T-helper 17 cell (primary cell): Measurements from ENCODE around the gene TLE4. TPM values are rescaled to one million over a fixed set of nuclear protein-coding genes. Genes with fewer than 3 reads are reported as not detected.

ENCODE experiments used
- ATAC-seq: fragments of 150-1000 bp; cut with Tn5 transposase; 2 replicates; pipeline ENCODE4 v1.10.0; 2021; ENCODE audit warnings: mild to moderate bottlenecking, moderate library complexity
- DNase-seq, 3 donors: peaks; one replicate each; pipeline versions ENCODE4 v3.0.0 to v3.0.0-alpha.2; 2020 to 2021
- H3K9me3 ChIP-seq: one replicate; pipeline ENCODE4 v1.7.0; 2013; ENCODE audit warnings: low read length, mild to moderate bottlenecking; ENCODE audit not compliant: control insufficient read depth, poor library complexity, severe bottlenecking
- H3K27ac Mint-ChIP-seq: one replicate; pipeline ENCODE4 v1.8.0; 2022; ENCODE audit warnings: mild to moderate bottlenecking, moderate library complexity, mixed read lengths
- H3K27me3 Mint-ChIP-seq: one replicate; pipeline ENCODE4 v1.8.0; 2022; ENCODE audit warnings: mixed read lengths
- H3K36me3 Mint-ChIP-seq: one replicate; pipeline ENCODE4 v1.8.0; 2022; ENCODE audit warnings: low read depth, mixed read lengths
- H3K4me1 Mint-ChIP-seq: one replicate; pipeline ENCODE4 v1.8.0; 2022; ENCODE audit warnings: mild to moderate bottlenecking, mixed read lengths
- H3K4me3 Mint-ChIP-seq: one replicate; pipeline ENCODE4 v1.8.0; 2022; ENCODE audit warnings: mild to moderate bottlenecking, moderate library complexity, mixed read lengths
- total RNA-seq, 4 donors: library from RNA in 2 of 4; stranded (reverse) in 2 of 4; gene quantifications; one replicate each; pipeline ENCODE4 v1.2.3 and lab custom pipeline; 2022 to 2026

The TLE4 gene
- total RNA-seq, 2 donors from 2014 or later, result 104 to 154 TPM

DNA sequence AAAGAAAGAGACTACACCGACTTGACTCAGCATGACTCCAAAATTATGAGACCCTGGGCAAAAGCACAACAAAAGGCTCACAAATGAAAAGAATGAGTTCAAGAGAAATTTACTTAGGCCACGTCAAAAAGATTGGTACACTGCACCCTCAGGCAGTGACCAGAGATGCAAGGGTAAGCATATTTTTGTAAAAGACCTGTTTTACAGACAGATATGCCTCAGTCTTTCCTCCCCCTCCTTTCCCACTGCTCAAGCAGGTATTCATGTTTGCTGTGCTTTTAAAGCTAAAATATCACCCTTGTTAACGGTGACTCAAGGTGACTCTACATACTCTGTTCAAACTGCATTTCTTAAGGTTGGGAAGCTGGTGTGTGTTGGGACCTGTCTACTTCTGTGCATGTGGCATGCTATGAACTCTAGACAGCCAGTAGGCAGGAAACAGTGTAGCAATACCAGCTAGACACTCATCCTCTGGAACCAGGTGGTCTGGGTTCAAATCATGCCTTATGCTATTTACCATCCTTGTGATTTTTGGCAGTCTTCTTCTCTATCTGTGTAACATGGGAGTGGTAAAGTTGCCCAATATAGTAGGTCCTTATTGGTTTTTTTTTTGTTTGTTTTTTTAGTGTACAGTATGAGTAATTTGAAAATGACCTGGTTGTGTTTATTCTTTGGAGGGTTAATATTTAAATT, 98.7 kb downstream of the TLE4 start:
- Mint-ChIP-seq H3K4me1 (peaks cover 34% of the 10 kb centered on the region), H3K27me3 (no peaks in the 10 kb centered on the region), H3K27ac (peak overlapping the region; percentile 59), H3K36me3 (peaks cover 10% of the 10 kb centered on the region), H3K4me3 (no peak overlapping the region)
- peak; percentile 14 for ATAC-seq
- H3K9me3 ChIP-seq, result no peaks in the 10 kb centered on the region
- no peak for DNase-seq

DNA sequence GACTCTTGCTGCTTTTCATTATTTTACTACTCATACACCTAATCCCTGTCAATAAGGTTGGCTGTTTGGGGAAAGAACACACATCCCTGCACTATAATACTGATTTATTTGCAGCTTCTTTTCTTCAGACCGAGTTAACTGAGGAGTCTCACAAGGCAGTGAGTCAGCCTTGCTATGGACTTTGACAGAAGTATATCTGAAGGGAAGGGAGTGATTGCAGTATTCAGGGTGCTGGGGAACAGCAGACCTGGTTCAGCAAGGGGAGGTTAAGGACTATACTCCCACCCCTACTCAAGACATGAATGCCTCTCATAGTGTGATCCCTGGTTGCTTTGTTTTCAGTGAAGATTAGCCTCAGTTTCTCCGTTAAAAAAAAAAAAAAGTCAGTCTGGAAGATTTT, 99.8 kb downstream of the TLE4 start:
- Mint-ChIP-seq H3K4me1 (peaks cover 32% of the 10 kb centered on the region), H3K36me3 (peaks cover 10% of the 10 kb centered on the region), H3K27me3 (no peaks in the 10 kb centered on the region), H3K4me3 (peak overlapping the region; percentile 28), H3K27ac (no peak overlapping the region)
- H3K9me3 ChIP-seq, result no peaks in the 10 kb centered on the region
- ATAC-seq, result no peak
- no peak for DNase-seq

DNA sequence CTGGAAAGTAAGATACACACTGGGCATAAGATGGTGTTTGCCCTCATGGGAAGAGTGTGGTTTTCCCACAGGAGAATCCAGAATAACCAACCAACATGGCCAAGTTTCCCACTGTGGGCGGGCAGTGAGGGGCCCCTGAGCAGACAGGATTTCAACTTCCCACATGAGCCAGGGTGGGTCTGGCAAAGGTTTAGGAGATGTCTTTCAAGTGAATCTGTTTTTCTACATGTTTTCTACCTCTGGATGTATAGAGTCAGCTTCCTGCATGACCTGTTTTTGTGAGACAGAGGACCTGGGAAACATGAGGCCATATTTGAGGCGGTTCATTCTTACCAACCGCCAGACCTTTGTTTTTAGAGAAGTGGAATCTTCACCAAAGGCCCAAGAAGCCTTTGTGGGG, 100.5 kb downstream of the TLE4 start:
- Mint-ChIP-seq H3K36me3 (peaks cover 10% of the 10 kb centered on the region), H3K4me3 (no peak overlapping the region), H3K27ac (no peak overlapping the region), H3K27me3 (no peaks in the 10 kb centered on the region), H3K4me1 (peaks cover 32% of the 10 kb centered on the region)
- DNase-seq, result no peak
- ATAC-seq, result no peak
- no peaks in the 10 kb centered on the region for H3K9me3 ChIP-seq

GRCh38 chr9:79672891-79673290, 101.1 kb downstream of the TLE4 start:
- peaks cover 32% of the 10 kb centered on the region for H3K4me1 Mint-ChIP-seq
- no peak overlapping the region for H3K27ac Mint-ChIP-seq
- H3K4me3 Mint-ChIP-seq, result no peak overlapping the region
- no peaks in the 10 kb centered on the region for H3K27me3 Mint-ChIP-seq
- H3K9me3 ChIP-seq, result no peaks in the 10 kb centered on the region
- DNase-seq, result no peak
- H3K36me3 Mint-ChIP-seq, result peaks cover 10% of the 10 kb centered on the region
- no peak for ATAC-seq

GRCh38 chr9:79673614-79674013, 101.8 kb downstream of the TLE4 start:
- H3K4me3 Mint-ChIP-seq, result no peak overlapping the region
- ATAC-seq (no peak), DNase-seq (no peak)
- H3K27me3 Mint-ChIP-seq, result no peaks in the 10 kb centered on the region
- H3K27ac Mint-ChIP-seq, result peak overlapping the region; percentile 59
- H3K9me3 ChIP-seq, result no peaks in the 10 kb centered on the region
- peaks cover 32% of the 10 kb centered on the region for H3K4me1 Mint-ChIP-seq
- peaks cover 7% of the 10 kb centered on the region for H3K36me3 Mint-ChIP-seq

- ATAC-seq (no peak), DNase-seq (no peak)
- no peaks in the 10 kb centered on the region for H3K27me3 Mint-ChIP-seq
- H3K36me3 Mint-ChIP-seq, result peaks cover 7% of the 10 kb centered on the region
- no peak overlapping the region for H3K4me3 Mint-ChIP-seq
- no peaks in the 10 kb centered on the region for H3K9me3 ChIP-seq
- H3K27ac Mint-ChIP-seq, result peak overlapping the region; percentile 59
- H3K4me1 Mint-ChIP-seq, result peaks cover 28% of the 10 kb centered on the region
Observed at GRCh38 chr9:79674052-79674777, 102.5 kb downstream of the TLE4 start.

GRCh38 chr9:79681576-79681975, 109.8 kb downstream of the TLE4 start:
- H3K9me3 ChIP-seq, result no peaks in the 10 kb centered on the region
- Mint-ChIP-seq H3K27me3 (no peaks in the 10 kb centered on the region), H3K4me3 (no peak overlapping the region), H3K36me3 (no peaks in the 10 kb centered on the region), H3K27ac (no peak overlapping the region), H3K4me1 (peaks cover 10% of the 10 kb centered on the region)
- ATAC-seq (no peak), DNase-seq (no peak)

DNA sequence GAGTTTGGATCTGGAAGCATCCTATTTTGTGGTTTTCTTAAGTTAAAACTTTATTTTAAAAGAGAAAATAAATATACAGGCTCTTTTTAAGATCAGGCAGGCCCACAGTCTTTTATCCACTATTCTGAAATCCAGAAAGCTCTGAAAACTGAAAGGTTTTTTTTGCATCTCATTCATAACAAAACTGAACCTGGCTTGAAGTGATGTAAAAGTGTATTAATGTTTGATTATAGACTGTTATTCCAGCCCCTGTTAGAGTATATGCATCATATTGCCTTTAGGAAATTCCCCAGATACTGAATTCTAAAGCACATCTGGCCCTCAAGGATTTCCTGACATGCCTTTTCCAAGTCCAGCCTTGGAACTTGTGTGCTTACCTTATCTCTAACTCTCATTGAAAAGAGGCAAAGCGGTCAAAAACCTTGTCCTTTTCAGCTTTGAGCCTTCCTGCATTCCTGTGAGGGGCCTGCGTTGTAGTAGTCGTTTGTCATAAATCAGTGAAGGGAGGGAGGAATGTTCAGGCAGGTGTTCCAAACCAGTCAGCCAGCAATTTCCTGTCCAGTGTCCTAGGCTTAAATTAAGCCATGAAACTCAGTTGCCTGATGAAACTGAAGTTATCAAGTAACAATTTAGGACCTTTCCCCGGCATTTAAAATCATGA, 110.4 kb downstream of the TLE4 start:
- DNase-seq (no peak), ATAC-seq (no peak)
- no peaks in the 10 kb centered on the region for H3K9me3 ChIP-seq
- Mint-ChIP-seq H3K27ac (no peak overlapping the region), H3K27me3 (no peaks in the 10 kb centered on the region), H3K36me3 (no peaks in the 10 kb centered on the region), H3K4me3 (no peak overlapping the region), H3K4me1 (peaks cover 15% of the 10 kb centered on the region)

GRCh38 chr9:79684059-79684458, 112.3 kb downstream of the TLE4 start:
- no peak overlapping the region for H3K4me3 Mint-ChIP-seq
- ATAC-seq, result no peak
- no peaks in the 10 kb centered on the region for H3K9me3 ChIP-seq
- no peaks in the 10 kb centered on the region for H3K27me3 Mint-ChIP-seq
- H3K4me1 Mint-ChIP-seq, result peaks cover 23% of the 10 kb centered on the region
- H3K27ac Mint-ChIP-seq, result no peak overlapping the region
- H3K36me3 Mint-ChIP-seq, result no peaks in the 10 kb centered on the region
- DNase-seq, result no peak

DNA sequence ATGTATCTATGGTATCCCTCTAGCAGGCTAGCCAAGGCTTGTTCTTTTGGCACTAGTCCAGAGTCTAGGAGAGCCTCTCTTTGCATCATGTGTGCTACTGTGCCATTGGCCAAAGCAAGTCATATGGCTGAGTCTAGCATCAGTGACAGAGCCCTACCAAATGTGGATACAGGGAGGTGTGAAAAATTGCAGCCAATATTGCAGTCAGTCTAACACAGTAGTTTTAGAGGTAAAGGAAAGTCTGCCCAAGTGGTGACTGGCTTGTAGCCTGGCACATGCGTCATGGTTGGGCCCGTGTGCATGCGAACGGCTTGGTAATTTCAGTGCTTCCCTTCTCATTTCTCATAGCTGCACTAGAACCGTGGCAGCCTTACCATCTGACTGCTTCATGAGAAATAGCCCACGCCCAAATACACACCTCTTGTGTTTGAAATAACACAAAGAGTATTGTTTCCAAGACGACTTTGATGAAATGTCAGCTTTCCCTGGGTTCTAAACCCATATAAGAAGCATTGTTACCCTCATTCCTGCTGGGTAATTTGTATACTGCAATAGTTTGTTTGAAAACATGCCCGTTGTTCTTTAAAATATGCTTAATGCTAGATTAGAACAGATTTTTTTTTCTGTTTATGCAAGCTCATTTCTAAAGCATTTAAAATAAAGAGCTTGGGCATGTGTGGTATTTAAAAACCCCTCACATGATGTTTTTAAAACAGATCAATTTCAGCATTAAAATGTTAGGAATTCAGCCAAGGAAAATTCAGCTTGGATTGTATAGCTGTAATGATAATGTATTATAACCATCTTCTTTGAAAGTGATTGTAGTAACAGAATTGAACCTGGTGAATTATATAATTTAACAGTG, 113.2 kb downstream of the TLE4 start:
- H3K4me1 Mint-ChIP-seq, result peaks cover 24% of the 10 kb centered on the region
- no peaks in the 10 kb centered on the region for H3K36me3 Mint-ChIP-seq
- H3K27ac Mint-ChIP-seq, result no peak overlapping the region
- H3K27me3 Mint-ChIP-seq, result no peaks in the 10 kb centered on the region
- H3K4me3 Mint-ChIP-seq, result peak overlapping the region; percentile 43
- no peaks in the 10 kb centered on the region for H3K9me3 ChIP-seq
- DNase-seq (no peak), ATAC-seq (no peak)

DNA sequence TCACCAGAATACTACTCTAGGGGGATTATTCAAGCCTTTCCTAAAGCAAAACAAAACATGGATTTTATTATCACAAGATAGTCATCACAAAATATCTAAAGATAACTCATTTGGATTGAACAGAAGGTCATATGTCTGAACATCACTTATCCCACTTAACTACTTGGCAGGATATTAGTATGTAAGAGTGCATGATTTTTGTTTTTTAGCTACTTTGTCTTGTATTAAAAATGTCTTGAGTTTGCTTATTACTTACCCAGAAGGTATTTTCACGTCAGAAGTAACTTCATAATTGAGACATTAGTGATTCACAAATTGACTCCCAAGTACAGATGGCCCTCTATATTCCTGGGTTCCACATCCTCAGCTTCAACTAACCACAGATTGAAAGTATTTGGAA, 113.8 kb downstream of the TLE4 start:
- no peak for DNase-seq
- no peak for ATAC-seq
- H3K4me3 Mint-ChIP-seq, result no peak overlapping the region
- H3K9me3 ChIP-seq, result no peaks in the 10 kb centered on the region
- H3K27ac Mint-ChIP-seq, result no peak overlapping the region
- H3K36me3 Mint-ChIP-seq, result no peaks in the 10 kb centered on the region
- H3K4me1 Mint-ChIP-seq, result peaks cover 21% of the 10 kb centered on the region
- H3K27me3 Mint-ChIP-seq, result no peaks in the 10 kb centered on the region

- ATAC-seq (peak; percentile 25), DNase-seq (no peak)
- no peaks in the 10 kb centered on the region for H3K9me3 ChIP-seq
- peaks cover 2% of the 10 kb centered on the region for H3K36me3 Mint-ChIP-seq
- peaks cover 27% of the 10 kb centered on the region for H3K4me1 Mint-ChIP-seq
- no peaks in the 10 kb centered on the region for H3K27me3 Mint-ChIP-seq
- peak overlapping the region; percentile 86 for H3K27ac Mint-ChIP-seq
- no peak overlapping the region for H3K4me3 Mint-ChIP-seq
Observed at GRCh38 chr9:79686381-79687130, 114.8 kb downstream of the TLE4 start.
